SK-N-SH treated with all-trans-retinoic acid at 6 μM for 48 hours (cell line): ENCODE results near the gene PSAP.

Source experiments
- ATAC-seq: fragments of 200-7000 bp; cut with Tn5 transposase; 3 replicates; pipeline ENCODE4 v1.9.1; 2020; ENCODE audit warnings: mild to moderate bottlenecking, moderate library complexity
- ARNTL ChIP-seq: fragments of 450-650 bp; formaldehyde crosslinking; IDR thresholded peaks from 2 replicates; pipeline ENCODE4 v1.5.0; 2020; ENCODE audit warnings: low read depth, mild to moderate bottlenecking, moderate library complexity, borderline replicate concordance
- BACH2 ChIP-seq: fragments of 250-450 bp; sonication (Bioruptor Pico); IDR thresholded peaks from 2 replicates; pipeline ENCODE4 v1.9.0; 2021; ENCODE audit warnings: mild to moderate bottlenecking, borderline replicate concordance
- CSDC2 ChIP-seq: fragments of 250-450 bp; sonication (Bioruptor Pico); IDR thresholded peaks from 2 replicates; pipeline ENCODE4 v1.5.0; 2020; ENCODE audit warnings: mild to moderate bottlenecking, moderate library complexity
- CSRNP3 ChIP-seq: fragments of 250-450 bp; sonication (Bioruptor Pico); IDR thresholded peaks from 2 replicates; pipeline ENCODE4 v1.5.1; 2021; ENCODE audit warnings: mild to moderate bottlenecking, moderate library complexity
- GLIS3 ChIP-seq: fragments of 250-450 bp; sonication (Bioruptor Pico); IDR thresholded peaks from 2 replicates; pipeline ENCODE4 v1.5.0; 2020; ENCODE audit warnings: mild to moderate bottlenecking, moderate library complexity
- ISL1 ChIP-seq: fragments of 250-450 bp; sonication (Bioruptor Pico); IDR thresholded peaks from 2 replicates; pipeline ENCODE4 v2.1.2; 2022; ENCODE audit warnings: mild to moderate bottlenecking, moderate library complexity
- OSR1 ChIP-seq: fragments of 250-450 bp; sonication (Bioruptor Pico); IDR thresholded peaks from 2 replicates; pipeline ENCODE4 v1.8.0; 2022; ENCODE audit warnings: moderate library complexity, mild to moderate bottlenecking, inconsistent platforms
- PPARA ChIP-seq: fragments of 250-450 bp; sonication (Bioruptor Pico); IDR thresholded peaks from 2 replicates; pipeline ENCODE4 v1.5.0; 2020; ENCODE audit warnings: mild to moderate bottlenecking, borderline replicate concordance
- RARB ChIP-seq: fragments of 250-450 bp; sonication (Bioruptor Pico); IDR thresholded peaks from 2 replicates; pipeline ENCODE4 v1.8.0; 2021; ENCODE audit warnings: mild to moderate bottlenecking, moderate library complexity
- TCF4 ChIP-seq: fragments of 250-450 bp; sonication (Bioruptor Pico); IDR thresholded peaks from 2 replicates; pipeline ENCODE4 v1.8.0; 2021; ENCODE audit warnings: mild to moderate bottlenecking, moderate library complexity, borderline replicate concordance
- TOX ChIP-seq: fragments of 250-450 bp; sonication (Bioruptor Pico); IDR thresholded peaks from 2 replicates; pipeline ENCODE4 v1.8.0; 2021; ENCODE audit warnings: mild to moderate bottlenecking, moderate library complexity, borderline replicate concordance
- ZC3H10 ChIP-seq: fragments of 250-450 bp; sonication (Bioruptor Pico); IDR thresholded peaks from 2 replicates; pipeline ENCODE4 v1.5.1; 2021; ENCODE audit warnings: mild to moderate bottlenecking, moderate library complexity
- ZFP3 ChIP-seq: fragments of 250-450 bp; sonication (Bioruptor Pico); IDR thresholded peaks from 2 replicates; pipeline ENCODE4 v1.5.0; 2020; ENCODE audit warnings: mild to moderate bottlenecking, moderate library complexity
- ZFP30 ChIP-seq: fragments of 450-650 bp; formaldehyde crosslinking; IDR thresholded peaks from 2 replicates; pipeline ENCODE4 v1.5.0; 2022; ENCODE audit warnings: mild to moderate bottlenecking, moderate library complexity
- ZNF565 ChIP-seq: fragments of 450-650 bp; formaldehyde crosslinking; conservative IDR thresholded peaks from 2 replicates; pipeline ENCODE4 v1.5.0; 2020; ENCODE audit warnings: low read depth, mild to moderate bottlenecking, moderate library complexity
- ZNF70 ChIP-seq: fragments of 450-650 bp; formaldehyde crosslinking; IDR thresholded peaks from 2 replicates; pipeline ENCODE4 v1.5.0; 2020; ENCODE audit warnings: mild to moderate bottlenecking, moderate library complexity
- ZNF8 ChIP-seq: fragments of 450-650 bp; formaldehyde crosslinking; IDR thresholded peaks from 2 replicates; pipeline ENCODE4 v1.5.0; 2020; ENCODE audit warnings: mild to moderate bottlenecking, moderate library complexity
- TF ChIP-seq, protein P1 (sequence below): fragments of 250-450 bp; sonication (Bioruptor Pico); IDR thresholded peaks from 2 replicates; pipeline ENCODE4 v1.8.0; 2021; ENCODE audit warnings: low read depth, mild to moderate bottlenecking, moderate library complexity, borderline replicate concordance
- TF ChIP-seq, protein P2 (sequence below): fragments of 250-450 bp; sonication (Bioruptor Pico); IDR thresholded peaks from 2 replicates; pipeline ENCODE4 v1.5.1; 2020; ENCODE audit warnings: low read depth, mild to moderate bottlenecking, moderate library complexity
- TF ChIP-seq, protein P3 (sequence below): fragments of 250-450 bp; sonication (Bioruptor Pico); IDR thresholded peaks from 2 replicates; pipeline ENCODE4 v1.5.0; 2020; ENCODE audit warnings: mild to moderate bottlenecking, moderate library complexity

The PSAP gene

DNA sequence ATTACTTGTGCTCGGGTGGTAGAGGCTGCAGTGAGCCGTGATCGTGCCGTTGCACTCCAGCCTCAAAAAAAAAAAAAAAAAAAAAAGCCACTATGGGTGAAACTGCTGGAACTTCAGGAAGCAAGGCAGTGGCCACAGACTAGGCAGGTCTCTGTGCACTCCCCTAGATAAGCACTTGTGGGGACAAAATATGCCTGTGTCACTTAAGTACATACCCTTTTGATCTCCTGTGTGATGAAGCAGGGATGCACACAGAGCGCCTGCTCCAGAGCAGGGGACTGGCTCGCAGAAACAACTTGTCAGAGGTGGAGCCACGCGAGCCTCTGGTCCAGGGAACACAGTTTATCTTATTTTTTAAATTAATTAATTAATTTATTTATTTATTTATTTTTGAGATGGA is 42.9 kb upstream of the PSAP start:
- no peak for ATAC-seq
- TF ChIP-seq, protein P1, sequence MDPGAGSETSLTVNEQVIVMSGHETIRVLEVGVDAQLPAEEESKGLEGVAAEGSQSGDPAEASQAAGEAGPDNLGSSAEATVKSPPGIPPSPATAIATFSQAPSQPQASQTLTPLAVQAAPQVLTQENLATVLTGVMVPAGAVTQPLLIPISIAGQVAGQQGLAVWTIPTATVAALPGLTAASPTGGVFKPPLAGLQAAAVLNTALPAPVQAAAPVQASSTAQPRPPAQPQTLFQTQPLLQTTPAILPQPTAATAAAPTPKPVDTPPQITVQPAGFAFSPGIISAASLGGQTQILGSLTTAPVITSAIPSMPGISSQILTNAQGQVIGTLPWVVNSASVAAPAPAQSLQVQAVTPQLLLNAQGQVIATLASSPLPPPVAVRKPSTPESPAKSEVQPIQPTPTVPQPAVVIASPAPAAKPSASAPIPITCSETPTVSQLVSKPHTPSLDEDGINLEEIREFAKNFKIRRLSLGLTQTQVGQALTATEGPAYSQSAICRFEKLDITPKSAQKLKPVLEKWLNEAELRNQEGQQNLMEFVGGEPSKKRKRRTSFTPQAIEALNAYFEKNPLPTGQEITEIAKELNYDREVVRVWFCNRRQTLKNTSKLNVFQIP (CRISPR knock-in tag): no peak
- TF ChIP-seq ZNF565 (CRISPR knock-in tag) (no peak), OSR1 (CRISPR knock-in tag) (no peak), RARB (CRISPR knock-in tag) (no peak), CSRNP3 (no peak), GLIS3 (no peak), BACH2 (CRISPR knock-in tag) (no peak), ZFP3 (CRISPR knock-in tag) (no peak), ZNF8 (CRISPR knock-in tag) (no peak), TCF4 (CRISPR knock-in tag) (no peak), PPARA (CRISPR knock-in tag) (no peak), ZFP30 (CRISPR knock-in tag) (no peak)
- TF ChIP-seq, protein P2, sequence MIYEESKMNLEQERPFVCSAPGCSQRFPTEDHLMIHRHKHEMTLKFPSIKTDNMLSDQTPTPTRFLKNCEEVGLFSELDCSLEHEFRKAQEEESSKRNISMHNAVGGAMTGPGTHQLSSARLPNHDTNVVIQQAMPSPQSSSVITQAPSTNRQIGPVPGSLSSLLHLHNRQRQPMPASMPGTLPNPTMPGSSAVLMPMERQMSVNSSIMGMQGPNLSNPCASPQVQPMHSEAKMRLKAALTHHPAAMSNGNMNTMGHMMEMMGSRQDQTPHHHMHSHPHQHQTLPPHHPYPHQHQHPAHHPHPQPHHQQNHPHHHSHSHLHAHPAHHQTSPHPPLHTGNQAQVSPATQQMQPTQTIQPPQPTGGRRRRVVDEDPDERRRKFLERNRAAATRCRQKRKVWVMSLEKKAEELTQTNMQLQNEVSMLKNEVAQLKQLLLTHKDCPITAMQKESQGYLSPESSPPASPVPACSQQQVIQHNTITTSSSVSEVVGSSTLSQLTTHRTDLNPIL: no peak

DNA sequence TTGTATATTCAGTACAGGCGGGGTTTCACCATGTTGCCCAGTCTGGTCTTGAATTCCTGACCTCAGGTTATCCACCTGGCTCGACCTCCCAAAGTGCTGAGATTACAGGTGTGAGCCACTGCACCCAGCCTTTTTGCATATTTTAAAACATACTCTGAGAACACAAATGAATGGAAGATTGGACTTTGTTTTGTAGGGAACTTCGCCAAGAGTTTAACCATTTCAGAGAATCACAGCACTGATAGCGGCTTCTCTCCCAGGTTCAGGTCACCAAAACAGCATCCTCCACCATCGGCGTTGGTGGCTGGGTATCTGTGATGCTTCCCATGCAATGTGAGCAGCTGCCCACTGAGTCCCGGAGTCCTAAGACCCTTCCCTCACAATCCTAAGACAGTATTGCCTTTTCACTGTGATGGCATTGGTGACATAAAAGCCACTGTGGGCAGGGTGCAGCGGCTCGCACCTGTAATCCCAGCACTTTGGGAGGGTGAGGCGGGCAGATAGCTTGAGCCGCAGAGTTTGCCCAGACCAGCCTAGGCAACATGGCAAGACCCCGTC is 42.3 kb upstream of the PSAP start:
- no peak for ATAC-seq
- TF ChIP-seq GLIS3 (no peak), ISL1 (no peak)

GRCh38 chr10:71891437-71891836 is 40.4 kb upstream of the PSAP start:
- TF ChIP-seq, protein P3, sequence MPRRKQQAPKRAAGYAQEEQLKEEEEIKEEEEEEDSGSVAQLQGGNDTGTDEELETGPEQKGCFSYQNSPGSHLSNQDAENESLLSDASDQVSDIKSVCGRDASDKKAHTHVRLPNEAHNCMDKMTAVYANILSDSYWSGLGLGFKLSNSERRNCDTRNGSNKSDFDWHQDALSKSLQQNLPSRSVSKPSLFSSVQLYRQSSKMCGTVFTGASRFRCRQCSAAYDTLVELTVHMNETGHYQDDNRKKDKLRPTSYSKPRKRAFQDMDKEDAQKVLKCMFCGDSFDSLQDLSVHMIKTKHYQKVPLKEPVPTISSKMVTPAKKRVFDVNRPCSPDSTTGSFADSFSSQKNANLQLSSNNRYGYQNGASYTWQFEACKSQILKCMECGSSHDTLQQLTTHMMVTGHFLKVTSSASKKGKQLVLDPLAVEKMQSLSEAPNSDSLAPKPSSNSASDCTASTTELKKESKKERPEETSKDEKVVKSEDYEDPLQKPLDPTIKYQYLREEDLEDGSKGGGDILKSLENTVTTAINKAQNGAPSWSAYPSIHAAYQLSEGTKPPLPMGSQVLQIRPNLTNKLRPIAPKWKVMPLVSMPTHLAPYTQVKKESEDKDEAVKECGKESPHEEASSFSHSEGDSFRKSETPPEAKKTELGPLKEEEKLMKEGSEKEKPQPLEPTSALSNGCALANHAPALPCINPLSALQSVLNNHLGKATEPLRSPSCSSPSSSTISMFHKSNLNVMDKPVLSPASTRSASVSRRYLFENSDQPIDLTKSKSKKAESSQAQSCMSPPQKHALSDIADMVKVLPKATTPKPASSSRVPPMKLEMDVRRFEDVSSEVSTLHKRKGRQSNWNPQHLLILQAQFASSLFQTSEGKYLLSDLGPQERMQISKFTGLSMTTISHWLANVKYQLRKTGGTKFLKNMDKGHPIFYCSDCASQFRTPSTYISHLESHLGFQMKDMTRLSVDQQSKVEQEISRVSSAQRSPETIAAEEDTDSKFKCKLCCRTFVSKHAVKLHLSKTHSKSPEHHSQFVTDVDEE (CRISPR knock-in tag): no peak
- TF ChIP-seq, protein P1 (CRISPR knock-in tag): no peak
- TF ChIP-seq ZC3H10 (CRISPR knock-in tag) (no peak), GLIS3 (no peak), CSDC2 (CRISPR knock-in tag) (no peak), ZNF70 (CRISPR knock-in tag) (no peak), TOX (CRISPR knock-in tag) (no peak), ARNTL (CRISPR knock-in tag) (no peak), CSRNP3 (no peak)
- ATAC-seq: no peak
